HTR-8/SVneo (cell line): ENCODE measurements around the gene ZNF236.

Source experiments
- DNase-seq: peaks from one replicate; pipeline ENCODE4 v3.0.0; 2011; ENCODE audit warnings: low spot score, mixed read lengths; ENCODE audit not compliant: insufficient read length
- FAIRE-seq: peaks from 2 replicates; lab custom pipeline; 2011; peaks lifted over from hg19 to GRCh38; lab: Jason Lieb, UNC

The ZNF236 gene

DNA sequence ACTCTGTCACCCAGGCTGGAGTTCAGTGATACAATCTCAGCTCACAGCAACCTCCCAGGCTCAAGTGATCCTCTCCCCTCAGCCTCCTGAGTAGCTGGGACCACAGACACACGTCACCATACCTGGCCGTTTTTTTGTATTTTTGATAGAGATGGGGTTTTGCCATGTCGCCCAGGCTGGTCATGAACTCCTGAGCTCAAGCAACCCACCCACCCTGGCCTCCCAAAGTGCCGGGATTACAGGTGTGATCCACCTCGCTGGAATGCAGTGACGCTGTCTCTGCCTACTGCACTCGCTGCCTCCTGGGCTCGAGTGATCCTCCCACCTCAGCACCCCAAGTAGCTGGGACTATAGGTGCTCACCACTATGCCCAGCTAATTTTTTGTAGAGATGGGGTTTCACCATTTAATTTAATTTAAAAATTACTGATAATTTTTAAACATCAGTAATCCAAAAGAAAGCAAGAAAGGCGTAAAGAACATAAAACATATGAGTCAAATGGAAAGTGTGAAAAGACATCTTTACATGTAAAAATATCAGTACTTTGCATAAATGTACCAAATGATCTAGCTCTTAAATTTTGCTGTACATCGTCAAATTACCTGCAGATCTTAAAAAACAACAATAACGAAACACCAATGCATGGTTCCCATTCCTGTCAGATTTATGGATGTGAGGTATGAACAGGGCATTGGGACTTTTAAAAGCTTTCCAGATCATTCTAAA is 2.8 kb upstream of the ZNF236 start:
- FAIRE-seq (no peak), DNase-seq (no peak)

DNA sequence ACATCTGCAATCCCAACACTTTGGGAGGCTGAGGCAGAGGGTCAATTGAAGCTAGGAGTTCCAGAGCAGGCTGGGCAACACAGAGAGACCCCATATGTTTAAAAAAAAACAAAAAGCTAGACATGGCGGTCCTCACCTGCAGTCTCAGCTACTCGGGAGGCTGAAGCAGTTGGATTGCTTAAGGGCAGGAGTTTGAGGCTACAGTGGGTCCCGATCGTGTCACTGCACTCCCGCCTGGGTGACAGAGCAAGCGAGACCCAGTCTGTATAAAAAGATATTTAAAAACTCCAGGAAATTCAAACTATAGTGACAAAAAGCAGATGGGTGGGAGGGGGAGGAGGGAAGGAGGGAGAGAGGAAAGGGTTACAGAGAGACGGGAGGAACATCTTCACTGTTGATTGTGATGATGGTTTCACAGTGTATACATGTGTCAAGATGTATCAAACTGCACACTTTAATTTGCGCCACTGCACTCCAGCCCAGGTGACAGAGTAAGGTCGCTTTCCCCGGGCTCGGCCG is 942 bp upstream of the ZNF236 start:
- no peak for DNase-seq
- FAIRE-seq: no peak

DNA sequence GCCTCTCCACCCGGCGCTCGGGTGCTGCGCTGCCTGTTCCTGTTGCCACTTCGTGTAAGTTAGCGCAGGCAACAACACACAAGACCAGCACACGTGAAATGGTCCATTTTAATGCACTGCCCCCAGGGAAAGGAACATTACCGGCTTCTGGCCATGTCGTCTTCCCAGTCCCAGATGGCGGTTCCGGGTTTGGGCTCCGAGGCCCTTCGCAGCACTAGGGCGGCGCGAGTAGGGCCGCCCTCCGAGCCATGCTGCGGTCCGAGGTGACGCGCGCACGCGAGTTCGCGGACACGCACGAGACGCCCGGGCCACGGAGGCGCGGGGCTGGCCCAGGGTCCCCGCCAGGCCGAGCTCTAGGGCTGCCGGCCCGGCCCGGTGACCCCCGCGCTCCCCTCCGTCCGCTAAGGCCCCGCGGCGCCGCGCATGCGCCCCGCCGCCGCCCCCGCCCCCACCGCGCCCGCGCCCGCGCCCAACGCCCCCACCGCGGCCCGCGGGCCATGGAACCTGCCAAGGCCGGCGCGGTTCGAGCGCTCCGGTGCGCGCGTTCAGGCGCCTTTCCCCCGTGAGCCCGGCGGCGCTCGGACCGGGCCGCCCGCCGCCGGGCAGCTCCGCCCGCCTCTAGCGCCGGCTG is 367 bp upstream of the ZNF236 start:
- DNase-seq (peak; percentile 56), FAIRE-seq (no peak)

DNA sequence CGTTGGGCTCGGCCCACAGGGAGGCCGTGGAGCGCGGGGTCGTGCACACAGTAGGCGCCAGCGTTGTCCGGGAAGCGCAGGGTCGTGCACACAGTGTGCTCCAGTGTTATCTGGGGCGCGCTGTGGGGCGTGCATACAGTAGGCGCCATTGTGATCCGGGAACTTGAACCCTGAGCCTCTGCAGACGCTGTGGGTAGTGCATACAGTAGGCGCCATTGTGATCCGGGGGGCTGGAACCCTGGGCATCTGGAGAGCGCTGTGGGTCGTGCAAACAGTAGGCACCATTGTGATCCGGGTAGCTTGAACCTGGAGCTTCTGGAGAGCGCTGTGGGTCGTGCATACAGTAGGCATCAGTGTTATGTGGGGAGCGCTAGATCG is 793 bp downstream of the ZNF236 start:
- FAIRE-seq (no peak), DNase-seq (no peak)

DNA sequence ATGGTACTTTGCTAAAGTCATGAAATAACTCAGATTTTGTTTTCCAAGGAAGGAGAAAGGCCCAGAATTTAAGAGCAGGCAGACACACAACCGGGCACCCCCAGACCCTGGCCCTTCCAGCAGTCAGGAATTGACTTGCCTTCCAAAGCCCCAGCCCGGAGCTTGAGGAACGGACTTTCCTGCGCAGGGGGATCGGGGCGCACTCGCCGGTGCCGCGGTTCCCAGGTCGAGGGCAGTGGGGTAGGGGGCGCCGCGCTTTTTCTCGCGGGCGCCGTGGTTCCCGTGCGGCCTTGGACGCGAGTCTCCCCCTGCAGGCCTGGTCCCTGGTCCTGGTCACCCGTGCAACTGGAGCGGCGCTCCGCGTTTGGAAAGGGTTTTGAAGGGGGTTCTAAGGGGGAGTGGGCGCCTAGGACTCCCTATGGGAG is 1.2 kb downstream of the ZNF236 start:
- DNase-seq (no peak), FAIRE-seq (no peak)

DNA sequence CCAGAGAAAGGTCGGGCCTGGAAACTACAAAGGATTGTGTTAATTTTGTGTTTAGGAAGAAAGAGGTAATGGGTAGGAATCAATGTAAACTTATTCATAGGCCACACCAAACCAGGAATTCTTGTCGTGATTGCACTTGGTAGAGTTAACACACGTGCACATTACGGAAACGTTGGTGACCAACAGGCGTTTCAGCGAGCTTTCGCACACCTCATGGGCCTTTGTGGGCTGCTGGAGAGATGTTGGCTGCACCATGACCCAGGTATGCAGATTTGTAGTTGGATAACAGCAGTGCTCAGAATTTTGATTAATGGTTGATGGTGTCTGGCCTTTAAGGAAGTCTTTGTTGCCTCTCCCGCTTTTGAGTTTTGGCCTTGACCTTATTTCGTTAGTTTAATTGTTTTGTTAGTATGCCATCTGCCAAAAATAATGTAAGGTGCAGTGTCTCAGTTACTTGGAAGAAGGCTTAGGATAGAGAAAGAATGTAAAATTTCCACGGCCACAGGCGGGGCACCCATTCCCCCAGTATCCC is 1.9 kb downstream of the ZNF236 start:
- DNase-seq: no peak
- no peak for FAIRE-seq

DNA sequence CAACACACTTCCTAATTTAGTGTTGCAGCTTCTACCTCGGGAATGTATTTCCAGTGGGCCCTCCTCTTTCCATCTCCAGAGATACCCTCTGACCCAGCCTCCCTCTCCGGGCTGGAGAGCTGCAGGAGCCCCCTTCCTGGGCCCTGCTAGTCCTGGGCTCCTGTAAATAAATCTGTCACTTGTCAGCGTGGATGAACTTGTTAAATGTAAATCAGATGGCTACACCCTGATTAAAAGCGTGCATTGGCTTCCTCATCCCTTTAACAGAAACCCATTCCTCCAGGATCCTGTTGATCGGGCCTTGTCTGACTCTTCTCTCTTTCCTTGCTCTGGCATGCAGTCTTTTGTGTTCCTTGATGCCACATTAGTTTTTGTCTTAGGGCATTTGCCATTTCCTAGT is 2.4 kb downstream of the ZNF236 start:
- no peak for DNase-seq
- no peak for FAIRE-seq

DNA sequence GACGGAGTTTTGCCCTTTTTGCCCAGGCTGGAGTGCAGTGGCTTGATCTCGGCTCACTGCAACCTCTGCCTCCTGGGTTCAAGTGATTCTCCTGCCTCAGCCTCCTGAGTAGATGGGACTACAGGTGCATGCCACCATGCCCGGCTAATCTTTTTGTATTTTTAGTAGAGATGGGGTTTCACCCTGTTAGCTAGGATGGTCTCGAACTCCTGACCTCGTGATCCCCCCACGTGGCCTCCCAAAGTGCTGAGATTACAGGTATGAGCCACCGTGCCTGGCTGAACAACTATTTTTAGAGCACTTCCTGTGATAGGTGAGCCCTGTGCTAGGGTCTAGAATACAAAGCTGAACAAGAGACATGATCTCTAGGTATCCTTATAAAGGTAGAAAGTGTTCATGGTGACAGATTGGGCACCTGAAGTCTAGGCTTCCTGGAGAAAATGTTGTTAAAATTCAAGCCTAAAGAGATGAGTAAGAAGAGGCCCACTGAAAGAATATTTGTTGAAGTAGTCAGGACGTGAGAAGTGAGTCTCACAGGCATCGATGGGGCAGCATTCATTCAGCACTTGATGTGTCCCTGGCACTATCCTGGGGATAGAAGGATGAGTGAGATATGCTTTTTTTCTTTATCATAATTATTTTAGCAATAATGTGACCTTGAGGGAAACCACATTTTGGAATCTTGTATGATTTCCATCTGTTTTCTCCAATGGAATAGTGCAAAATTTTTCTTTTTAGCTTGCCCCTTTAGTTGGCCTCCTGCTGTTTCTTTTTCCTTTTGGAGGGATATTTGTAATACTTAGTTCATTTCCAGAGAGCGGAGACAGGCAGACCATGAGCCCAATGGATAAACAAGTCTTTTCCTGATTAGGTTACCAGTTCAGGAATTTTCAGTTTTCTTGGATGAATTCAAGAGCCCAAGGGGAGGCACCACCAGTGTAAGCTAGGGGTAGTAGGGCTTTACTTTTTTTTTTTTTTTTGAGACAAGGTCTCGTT is 5.1 kb downstream of the ZNF236 start:
- FAIRE-seq (no peak), DNase-seq (no peak)

DNA sequence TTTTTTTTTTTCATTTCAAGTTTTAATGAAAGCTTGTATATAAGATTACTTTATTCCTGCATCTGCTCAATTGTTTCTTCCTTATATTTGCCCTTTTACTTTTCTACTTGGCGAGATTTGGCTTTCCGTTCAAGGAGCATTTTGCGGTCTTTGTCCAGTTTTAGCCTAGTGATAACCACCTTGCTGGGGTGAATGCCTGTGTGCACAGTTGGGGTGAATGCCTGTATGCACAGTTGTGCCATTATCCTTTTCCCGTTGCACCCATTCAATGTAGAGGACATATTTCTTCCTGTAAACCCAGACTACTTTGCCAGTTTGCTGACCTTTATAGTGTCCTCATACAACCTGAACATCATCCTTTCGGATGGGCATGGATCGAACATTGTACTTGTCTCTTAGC is 12.0 kb downstream of the ZNF236 start:
- FAIRE-seq: no peak
- no peak for DNase-seq

DNA sequence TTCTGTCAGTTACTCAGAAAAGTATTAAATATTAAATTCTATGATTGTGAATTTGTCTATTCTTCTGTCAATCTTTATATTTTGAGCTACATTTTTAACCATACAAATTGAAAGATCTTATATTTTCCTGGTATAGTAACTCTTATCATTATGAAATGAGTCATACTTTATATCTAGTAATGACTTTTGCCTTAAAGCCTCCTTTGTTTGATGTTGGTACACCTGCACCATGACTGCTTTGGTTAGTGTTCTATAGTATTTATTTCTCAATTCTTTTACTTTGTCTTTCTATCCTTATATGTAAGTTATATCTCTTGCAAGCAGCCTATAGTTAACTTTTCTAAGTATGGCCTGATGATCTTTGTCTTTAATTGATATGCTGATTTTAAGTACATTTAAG is 13.0 kb downstream of the ZNF236 start:
- FAIRE-seq (no peak), DNase-seq (no peak)

DNA sequence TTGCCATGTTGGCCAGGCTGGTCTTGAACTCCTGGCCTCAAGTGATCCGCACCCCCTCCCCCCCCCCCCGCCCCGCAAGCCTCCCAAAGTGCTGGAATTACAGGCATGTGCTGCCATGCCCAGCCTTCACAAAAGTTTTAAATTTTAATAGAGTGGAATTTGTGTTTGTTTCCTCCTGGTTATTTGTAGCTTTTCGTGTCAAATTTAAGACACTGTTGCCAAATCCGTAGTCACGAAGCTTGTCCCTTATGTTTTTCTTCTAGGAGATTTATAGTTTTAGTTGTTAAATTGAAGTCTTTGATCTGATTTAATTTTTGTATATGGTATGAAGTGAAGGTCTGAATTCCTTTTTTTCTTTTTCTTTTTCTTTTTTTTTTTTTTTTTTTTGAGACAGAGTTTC is 14.7 kb downstream of the ZNF236 start:
- no peak for FAIRE-seq
- no peak for DNase-seq

DNA sequence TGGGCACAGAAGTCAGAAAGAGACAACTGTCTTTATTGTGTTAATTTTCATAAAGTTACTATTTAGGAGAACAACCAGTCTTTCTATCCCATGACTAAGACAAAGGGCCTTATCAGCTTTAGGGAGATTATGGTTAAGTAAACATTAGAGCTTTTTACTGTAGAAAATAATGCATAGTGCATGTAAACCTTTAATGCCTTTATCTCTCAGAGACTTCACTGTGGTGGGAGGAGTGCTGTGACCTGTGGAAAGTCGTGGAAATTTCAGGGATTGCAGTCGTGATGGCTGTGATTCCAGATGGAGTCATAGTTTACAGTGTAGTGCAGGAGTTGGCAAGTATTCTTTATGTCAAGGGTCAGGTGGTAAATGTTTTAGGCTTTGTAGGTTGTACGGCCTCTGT is 15.8 kb downstream of the ZNF236 start:
- no peak for FAIRE-seq
- DNase-seq: no peak

DNA sequence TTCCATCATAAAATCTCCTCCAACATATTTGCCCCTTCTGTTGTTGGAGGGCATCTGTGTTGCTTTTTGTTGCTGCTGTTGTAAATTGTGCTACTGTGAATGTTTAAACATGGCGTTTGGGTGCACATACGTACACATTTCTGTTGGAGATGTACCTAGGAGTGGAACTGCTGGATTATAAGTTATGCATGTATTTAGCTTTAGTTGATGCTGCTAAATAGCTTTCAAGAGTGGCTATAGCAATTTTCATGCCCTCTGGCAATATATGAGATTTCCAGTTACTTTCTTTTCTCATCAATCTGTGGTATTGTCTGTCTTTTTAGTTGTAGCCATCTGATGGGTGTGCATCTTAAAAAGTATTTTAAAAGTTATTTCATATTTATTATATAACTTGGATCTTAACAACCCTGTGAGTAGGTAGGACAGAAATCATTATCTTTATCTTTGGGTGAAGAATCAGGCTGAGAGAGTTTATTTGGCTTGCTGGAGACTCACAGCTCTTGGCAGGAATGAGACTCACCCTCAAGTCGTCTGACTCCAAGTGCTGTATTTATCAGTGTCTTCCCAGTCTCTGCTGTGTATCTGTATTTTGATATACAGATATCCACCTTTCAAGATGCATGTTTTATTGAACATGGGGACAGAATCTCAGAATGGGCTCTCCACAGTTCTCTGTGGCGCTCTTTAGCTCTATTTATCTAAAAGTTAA is 16.9 kb downstream of the ZNF236 start:
- FAIRE-seq: no peak

DNA sequence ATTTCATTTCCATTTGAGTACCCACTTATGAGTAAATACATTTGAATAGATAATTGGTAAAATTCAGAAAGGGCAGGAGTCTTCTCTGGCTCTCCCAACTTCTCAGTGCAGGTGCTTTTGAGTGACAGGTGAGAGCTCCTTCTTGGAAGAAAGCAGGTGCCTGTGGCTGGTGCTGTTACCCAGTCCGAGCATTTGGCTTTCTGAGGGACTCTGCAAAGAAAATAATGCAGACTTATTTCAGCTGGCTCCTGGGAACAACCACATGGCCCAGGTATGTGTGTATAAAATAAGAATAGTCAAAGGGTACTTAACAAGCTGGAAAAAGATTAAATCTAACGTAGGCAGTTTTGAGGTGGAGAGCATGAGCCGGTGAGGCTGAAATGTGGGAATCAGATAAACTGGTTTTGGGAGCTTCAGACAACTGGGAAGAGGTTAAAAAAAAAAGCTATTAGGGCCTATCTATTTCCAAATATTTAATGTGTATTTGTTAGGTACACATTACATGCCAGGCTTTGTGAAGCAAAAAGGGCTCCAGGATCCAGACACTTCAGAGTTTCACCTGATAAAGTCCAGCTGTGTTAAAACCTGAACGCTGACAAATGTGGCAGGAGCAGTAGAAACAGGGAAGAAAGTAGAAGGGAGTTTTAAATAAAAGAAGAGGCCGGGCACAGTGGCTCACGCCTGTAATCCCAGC is 20.6 kb downstream of the ZNF236 start:
- DNase-seq (no peak), FAIRE-seq (no peak)

More for the DNA sequence above, 16.9 kb downstream of the ZNF236 start:
- DNase-seq: no peak

DNA sequence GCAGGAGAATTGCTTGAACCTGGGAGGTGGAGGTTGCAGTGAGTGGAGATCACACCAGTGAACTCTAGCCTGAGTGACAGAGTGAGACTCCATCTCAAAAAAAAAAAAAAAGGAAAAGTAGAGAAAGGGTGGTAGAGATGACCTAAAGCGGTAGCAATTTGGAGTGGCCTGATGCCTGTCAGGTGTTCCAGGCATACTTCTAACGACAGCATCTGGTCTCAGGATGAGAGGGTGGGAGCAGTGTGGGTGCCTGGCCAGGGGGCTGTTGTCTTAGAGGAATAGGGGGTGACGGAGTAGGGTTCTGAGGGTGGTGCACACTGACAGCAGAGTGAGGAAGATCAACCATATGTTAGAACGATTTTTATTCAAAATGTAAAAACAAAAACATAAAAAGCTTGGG is 21.8 kb downstream of the ZNF236 start:
- DNase-seq (no peak), FAIRE-seq (no peak)

DNA sequence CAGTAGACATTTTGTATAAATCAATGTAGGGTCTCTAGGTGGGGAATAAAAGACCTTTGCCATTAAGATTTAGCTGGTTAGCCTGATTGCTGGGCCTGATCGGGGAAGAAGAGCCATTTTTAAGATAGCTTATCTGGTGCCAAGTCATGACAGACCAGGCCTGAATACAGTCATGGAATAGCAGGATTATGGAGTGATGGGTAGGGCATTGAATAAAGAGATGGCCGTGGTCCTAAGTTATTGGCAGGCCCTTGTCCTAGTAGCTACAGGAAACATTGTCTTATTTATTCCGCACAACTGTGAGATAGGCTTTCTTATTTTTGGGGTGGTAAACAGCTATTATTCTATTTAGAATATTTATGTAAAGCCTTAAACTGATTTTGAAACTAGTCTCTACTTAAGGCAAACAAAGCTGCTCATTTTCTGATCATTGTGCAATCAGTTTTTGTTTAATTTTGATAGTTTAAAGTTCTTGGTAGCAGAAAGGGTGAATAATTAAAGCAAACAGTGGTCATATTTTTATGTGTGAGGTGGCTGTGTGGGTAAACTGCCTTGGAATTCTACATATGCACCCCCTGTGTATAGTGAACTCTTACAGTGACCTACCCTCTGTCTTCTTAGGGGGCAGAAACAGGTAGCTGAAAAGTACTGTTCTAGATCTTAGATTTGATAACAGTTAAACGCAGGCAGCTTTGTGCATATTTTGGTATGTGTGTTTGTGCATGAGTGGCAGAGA is 22.6 kb downstream of the ZNF236 start:
- DNase-seq: no peak
- FAIRE-seq: no peak

DNA sequence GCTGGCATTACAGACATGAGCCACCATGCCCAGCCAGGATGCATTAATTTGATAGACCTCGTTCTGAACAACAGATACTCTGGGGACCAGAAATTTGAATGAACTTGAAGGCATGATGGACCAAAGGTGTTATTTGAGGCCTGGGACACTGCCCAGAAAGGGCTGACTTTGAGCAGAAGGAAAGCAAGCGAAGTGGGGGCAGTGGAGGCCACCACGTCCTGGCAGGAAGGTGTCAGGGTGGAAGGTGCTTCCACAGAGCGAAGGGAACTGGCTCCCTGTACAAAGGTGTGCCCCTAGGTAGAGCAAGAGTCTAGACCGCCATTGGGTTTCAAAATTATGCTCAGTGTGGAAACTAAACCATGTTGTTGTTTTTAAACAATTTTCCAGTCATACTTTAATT is 23.9 kb downstream of the ZNF236 start:
- FAIRE-seq: no peak
- no peak for DNase-seq

DNA sequence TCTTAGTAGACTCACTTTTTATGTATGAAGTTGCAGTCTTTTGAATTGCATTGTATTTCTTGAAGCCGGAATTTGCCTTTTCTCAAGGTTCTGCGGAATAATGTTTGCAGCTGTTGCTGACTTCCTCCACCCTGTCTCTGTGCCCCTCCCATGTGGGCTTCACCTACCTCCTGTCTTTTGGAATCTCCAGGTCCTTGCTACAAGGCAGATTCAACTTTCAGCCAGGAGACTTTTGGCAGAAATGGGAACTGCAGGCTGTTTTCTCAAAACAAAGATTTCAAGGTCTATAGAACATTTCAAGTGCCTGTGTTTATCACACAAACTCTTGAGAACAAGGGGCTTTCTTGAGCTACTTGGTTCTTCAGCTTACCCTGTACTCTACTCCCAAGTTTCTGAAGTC is 25.6 kb downstream of the ZNF236 start:
- FAIRE-seq (no peak), DNase-seq (peak; percentile 7)

DNA sequence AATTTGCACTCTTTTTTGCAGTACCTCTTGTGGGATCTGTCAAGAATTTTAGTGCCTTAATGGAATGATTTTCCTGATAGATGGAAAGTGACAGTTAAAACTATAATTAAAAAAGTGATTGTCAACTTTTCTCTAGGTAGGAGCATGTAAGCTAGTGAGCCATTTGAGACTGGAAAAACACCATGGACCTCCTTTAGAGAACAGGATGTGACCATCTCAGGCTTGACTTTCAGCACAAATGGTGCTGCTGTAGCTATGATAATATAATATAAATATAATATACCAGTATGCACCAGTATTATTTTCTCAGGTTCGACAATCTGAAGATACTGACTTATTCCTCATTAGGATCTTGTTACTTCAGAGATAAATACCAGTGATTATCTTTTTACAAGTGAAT is 27.8 kb downstream of the ZNF236 start:
- no peak for DNase-seq
- FAIRE-seq: no peak
